OCI-LY7 (cell line): Measurements from ENCODE around the gene MRPL57. TPM values are rescaled to one million over a fixed set of nuclear protein-coding genes. Genes with fewer than 3 reads are reported as not detected.

Source experiments
- BruUV-seq: library from RNA; stranded (reverse); fragments of 400-500 nt; replicated peaks from 2 replicates; lab custom pipeline; 2021; lab: Mats Ljungman, UMichigan
- CTCF ChIA-PET: fragments of 300-600 bp; sonication (Branson Sonifier 250); formaldehyde crosslinking; loops from one replicate; lab custom pipeline; 2022; ENCODE audit warnings: antibody characterized with exemption; ENCODE audit not compliant: unreplicated experiment; lab: Charles Lee
- POLR2A ChIA-PET: fragments of 300-600 bp; sonication (Branson Sonifier 250); formaldehyde crosslinking; loops from one replicate; lab custom pipeline; 2022; ENCODE audit warnings: antibody characterized with exemption; lab: Charles Lee
- DNase-seq: peaks from one replicate; pipeline ENCODE4 v3.0.0-alpha.2; 2015; ENCODE audit warnings: low spot score
- H2AFZ ChIP-seq: fragments of 200-600 bp; sonication (generic), shearing (Covaris generic); 2 replicates; pipeline ENCODE4 v1.6.1; 2014; ENCODE audit warnings: mild to moderate bottlenecking, antibody characterized with exemption, low read length, moderate library complexity
- H3K27ac ChIP-seq: fragments of 200-600 bp; sonication (generic); 2 replicates; pipeline ENCODE4 v1.5.1; 2014; ENCODE audit warnings: mixed run types, low read depth, mild to moderate bottlenecking, moderate library complexity, low read length, inconsistent platforms; ENCODE audit not compliant: poor library complexity, severe bottlenecking
- H3K36me3 ChIP-seq: fragments of 200-600 bp; sonication (generic); 2 replicates; pipeline ENCODE4 v1.6.1; 2014; ENCODE audit warnings: mild to moderate bottlenecking, antibody characterized with exemption, low read length, moderate library complexity, mixed read lengths; ENCODE audit not compliant: insufficient read depth
- H3K4me1 ChIP-seq: fragments of 200-600 bp; sonication (generic); 2 replicates; pipeline ENCODE4 v1.5.1; 2014; ENCODE audit warnings: mild to moderate bottlenecking, low read length; ENCODE audit not compliant: insufficient read depth, poor library complexity, severe bottlenecking
- H3K4me2 ChIP-seq: fragments of 200-600 bp; sonication (generic); 2 replicates; pipeline ENCODE4 v1.6.1; 2014; ENCODE audit warnings: mild to moderate bottlenecking, low read length
- H3K4me3 ChIP-seq: fragments of 200-600 bp; sonication (generic); 2 replicates; pipeline ENCODE4 v1.5.1; 2014; ENCODE audit warnings: mild to moderate bottlenecking, low read depth, low read length; ENCODE audit not compliant: poor library complexity, severe bottlenecking
- H3K79me2 ChIP-seq: fragments of 200-600 bp; sonication (generic); 2 replicates; pipeline ENCODE4 v1.6.1; 2016; ENCODE audit warnings: low read depth, mild to moderate bottlenecking, low read length, moderate library complexity, mixed read lengths; ENCODE audit not compliant: insufficient read depth
- H3K9me2 ChIP-seq: fragments of 200-600 bp; sonication (generic); 2 replicates; pipeline ENCODE4 v1.6.1; 2016; ENCODE audit warnings: mild to moderate bottlenecking, low read length, mixed read lengths; ENCODE audit not compliant: insufficient read depth
- H3K9me3 ChIP-seq: fragments of 200-600 bp; sonication (generic); 2 replicates; pipeline ENCODE4 v1.6.1; 2014; ENCODE audit warnings: mild to moderate bottlenecking, mixed run types, low read length, mixed read lengths
- H4K20me1 ChIP-seq: fragments of 200-600 bp; sonication (generic); 2 replicates; pipeline ENCODE4 v1.6.1; 2014; ENCODE audit warnings: mild to moderate bottlenecking, antibody characterized with exemption, low read length, moderate library complexity, mixed read lengths; ENCODE audit not compliant: insufficient read depth
- EZH2phosphoT487 ChIP-seq: fragments of 200-600 bp; sonication (generic); IDR thresholded peaks from 2 replicates; pipeline ENCODE4 v1.6.1; 2018; ENCODE audit warnings: low read depth, borderline replicate concordance, mild to moderate bottlenecking, mixed run types, antibody characterized with exemption, low read length, moderate library complexity, mixed read lengths
- intact Hi-C: fragments of 100-400 bp; cut with micrococcal nuclease; formaldehyde crosslinking; loops from one replicate; pipeline ENCODE4 v1.10.0; 2022; ENCODE audit not compliant: unreplicated experiment
- total RNA-seq, 2 experiments: library from RNA; depleted of rRNA in 1 of 2; stranded (reverse); fragments of >200 nt in 1 of 2; shearing (Covaris generic) in 1 of 2; gene quantifications; 2 replicates each; pipeline ENCODE4 v1.2.3, GENCODE V29; 2014 to 2022
- TF ChIP-seq, protein P1 (sequence below): fragments of 200-600 bp; sonication (generic); conservative IDR thresholded peaks from 2 replicates; pipeline ENCODE4 v1.5.1; 2014; ENCODE audit warnings: mild to moderate bottlenecking, antibody characterized with exemption, low read length, moderate library complexity, mixed read lengths

MRPL57 gene
- total RNA-seq, 2 experiments from 2014 or later = 26.3 to 52.9 TPM

DNA sequence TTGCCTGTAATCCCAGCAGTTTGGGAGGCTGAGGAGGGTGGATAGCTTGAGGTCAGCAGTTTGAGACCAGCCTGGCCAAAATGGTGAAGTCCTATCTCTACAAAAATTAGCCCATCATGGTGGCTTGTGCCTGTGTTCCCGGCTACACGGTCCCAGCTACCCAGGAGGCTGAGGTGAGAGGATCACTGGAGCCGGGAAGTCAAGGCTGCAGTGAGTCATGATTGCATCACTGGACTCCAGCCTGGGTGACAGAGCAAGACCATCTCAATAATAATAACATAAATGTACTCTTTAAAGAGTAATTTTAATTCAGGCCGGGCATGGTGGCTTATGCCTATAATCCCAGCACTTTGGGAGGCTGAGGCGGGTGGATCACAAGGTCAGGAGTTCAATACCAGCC, 38.8 kb upstream of the MRPL57 start:
- peaks cover 23% of the 10 kb centered on the region for H3K79me2 ChIP-seq
- no peaks in the 10 kb centered on the region for H3K9me3 ChIP-seq
- H3K4me1 ChIP-seq = peaks cover 11% of the 10 kb centered on the region
- intact Hi-C loops = no loop called here
- no peak overlapping the region for H3K4me3 ChIP-seq
- H4K20me1 ChIP-seq = peaks cover 11% of the 10 kb centered on the region
- no peak overlapping the region for H3K27ac ChIP-seq
- ChIA-PET POLR2A (interaction anchor here (0.6 to 3.0 kb wide), 3 partner anchors 39 to 326 kb away, joined by 3 to 13 read pairs (median 6); partner anchors contain the start of genes MRPL57 and SKA3), CTCF (no interaction called here)
- H3K36me3 ChIP-seq = peaks cover 18% of the 10 kb centered on the region
- no peak overlapping the region for H2AFZ ChIP-seq
- no TSS peak for BruUV-seq
- no peaks in the 10 kb centered on the region for H3K9me2 ChIP-seq
- no peak for TF ChIP-seq EZH2phosphoT487
- TF ChIP-seq, protein P1, sequence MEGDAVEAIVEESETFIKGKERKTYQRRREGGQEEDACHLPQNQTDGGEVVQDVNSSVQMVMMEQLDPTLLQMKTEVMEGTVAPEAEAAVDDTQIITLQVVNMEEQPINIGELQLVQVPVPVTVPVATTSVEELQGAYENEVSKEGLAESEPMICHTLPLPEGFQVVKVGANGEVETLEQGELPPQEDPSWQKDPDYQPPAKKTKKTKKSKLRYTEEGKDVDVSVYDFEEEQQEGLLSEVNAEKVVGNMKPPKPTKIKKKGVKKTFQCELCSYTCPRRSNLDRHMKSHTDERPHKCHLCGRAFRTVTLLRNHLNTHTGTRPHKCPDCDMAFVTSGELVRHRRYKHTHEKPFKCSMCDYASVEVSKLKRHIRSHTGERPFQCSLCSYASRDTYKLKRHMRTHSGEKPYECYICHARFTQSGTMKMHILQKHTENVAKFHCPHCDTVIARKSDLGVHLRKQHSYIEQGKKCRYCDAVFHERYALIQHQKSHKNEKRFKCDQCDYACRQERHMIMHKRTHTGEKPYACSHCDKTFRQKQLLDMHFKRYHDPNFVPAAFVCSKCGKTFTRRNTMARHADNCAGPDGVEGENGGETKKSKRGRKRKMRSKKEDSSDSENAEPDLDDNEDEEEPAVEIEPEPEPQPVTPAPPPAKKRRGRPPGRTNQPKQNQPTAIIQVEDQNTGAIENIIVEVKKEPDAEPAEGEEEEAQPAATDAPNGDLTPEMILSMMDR = no peak
- no peak overlapping the region for H3K4me2 ChIP-seq
- DNase-seq = no peak

DNA sequence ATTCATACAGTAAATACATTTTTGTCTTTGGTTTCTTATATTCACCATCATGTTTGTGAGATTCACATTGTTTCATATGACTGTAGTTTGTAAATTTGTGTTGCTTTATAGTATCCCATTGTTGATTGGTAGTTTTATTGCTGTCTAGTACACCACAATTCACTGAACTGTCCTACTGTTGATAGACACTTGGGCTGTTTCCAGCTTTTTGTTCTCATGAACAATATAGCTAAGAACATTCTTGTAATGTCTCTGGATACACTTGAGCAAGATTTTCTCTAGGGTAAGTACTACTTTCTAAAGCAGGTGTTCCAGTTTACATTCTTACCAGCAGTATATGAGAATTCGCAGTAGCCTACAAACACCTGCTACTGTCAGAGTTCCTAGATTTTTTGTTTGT, 37.9 kb upstream of the MRPL57 start:
- Histone ChIP-seq H3K4me2 (no peak overlapping the region), H3K4me3 (no peak overlapping the region), H3K9me3 (no peaks in the 10 kb centered on the region), H2AFZ (peak overlapping the region; percentile 88; the same call in 1 of the 2 replicates), H3K79me2 (peaks cover 31% of the 10 kb centered on the region), H3K4me1 (peaks cover 20% of the 10 kb centered on the region), H3K9me2 (no peaks in the 10 kb centered on the region), H4K20me1 (peaks cover 16% of the 10 kb centered on the region), H3K27ac (no peak overlapping the region), H3K36me3 (peaks cover 27% of the 10 kb centered on the region)
- no TSS peak for BruUV-seq
- POLR2A ChIA-PET = interaction anchor here (0.6 to 3.0 kb wide), 2 partner anchors 29 to 38 kb away, joined by 7 to 13 read pairs; partner anchors contain the start of genes MRPL57 and SKA3
- CTCF ChIA-PET = no interaction called here
- intact Hi-C loops = no loop called here
- TF ChIP-seq EZH2phosphoT487 = no peak
- TF ChIP-seq, protein P1 = no peak
- DNase-seq = no peak

DNA sequence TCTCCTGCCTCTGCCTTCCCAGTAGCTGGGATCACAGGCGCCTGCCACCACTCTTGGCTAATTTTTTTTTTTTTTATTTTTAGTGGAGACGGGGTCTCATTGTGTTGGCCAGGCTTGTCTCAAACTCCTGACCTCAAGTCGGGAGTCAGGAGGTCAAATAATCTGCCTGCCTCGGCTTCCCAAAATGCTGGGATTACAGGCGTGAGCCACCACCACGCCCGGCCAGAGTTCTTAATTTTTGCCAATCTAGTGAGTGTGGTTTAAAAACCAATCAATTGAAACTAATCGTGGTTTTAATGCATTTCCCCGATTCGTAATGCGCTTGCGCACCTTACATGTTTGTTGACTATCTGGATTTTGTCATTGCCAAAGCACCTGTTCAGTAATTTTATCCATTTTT, 37.1 kb upstream of the MRPL57 start:
- TF ChIP-seq EZH2phosphoT487 = no peak
- TF ChIP-seq, protein P1 = no peak
- CTCF ChIA-PET = no interaction called here
- Histone ChIP-seq H2AFZ (peak overlapping the region; percentile 88), H4K20me1 (peaks cover 16% of the 10 kb centered on the region), H3K27ac (peak overlapping the region; percentile 84), H3K9me2 (no peaks in the 10 kb centered on the region), H3K9me3 (no peaks in the 10 kb centered on the region), H3K36me3 (peaks cover 34% of the 10 kb centered on the region), H3K79me2 (peaks cover 39% of the 10 kb centered on the region), H3K4me3 (peak overlapping the region; percentile 99), H3K4me2 (peak overlapping the region; percentile 84), H3K4me1 (peaks cover 23% of the 10 kb centered on the region)
- DNase-seq = peak; percentile 23
- BruUV-seq = no TSS peak
- intact Hi-C loops = no loop called here
- POLR2A ChIA-PET = interaction anchor here (0.6 to 3.0 kb wide), 2 partner anchors 37 to 41 kb away, joined by 3 to 13 read pairs; partner anchors contain the start of genes MRPL57 and SKA3
